ENCODE measurements around the gene OLFML1.

DNA sequence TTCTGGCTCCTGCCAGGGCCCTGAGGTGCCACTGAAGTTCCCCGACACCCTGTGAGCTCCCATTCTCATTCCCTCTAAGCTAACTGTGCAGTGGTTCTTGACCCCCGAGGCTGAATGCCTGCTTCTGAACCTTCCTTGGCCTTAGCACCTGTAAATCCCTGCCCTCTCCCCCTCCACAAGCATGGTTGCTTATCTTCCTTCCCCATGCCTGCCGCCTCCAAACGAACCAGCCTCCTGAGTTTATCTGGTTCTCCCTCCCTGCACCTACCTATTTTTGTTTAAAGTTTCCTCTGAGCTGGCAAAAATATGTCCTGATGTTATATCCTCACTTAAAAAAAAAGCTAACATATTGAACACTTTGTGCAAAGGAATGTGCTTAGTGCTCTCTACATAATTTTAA, 62.4 kb downstream of the OLFML1 start:
- TF ChIP-seq, protein P1, sequence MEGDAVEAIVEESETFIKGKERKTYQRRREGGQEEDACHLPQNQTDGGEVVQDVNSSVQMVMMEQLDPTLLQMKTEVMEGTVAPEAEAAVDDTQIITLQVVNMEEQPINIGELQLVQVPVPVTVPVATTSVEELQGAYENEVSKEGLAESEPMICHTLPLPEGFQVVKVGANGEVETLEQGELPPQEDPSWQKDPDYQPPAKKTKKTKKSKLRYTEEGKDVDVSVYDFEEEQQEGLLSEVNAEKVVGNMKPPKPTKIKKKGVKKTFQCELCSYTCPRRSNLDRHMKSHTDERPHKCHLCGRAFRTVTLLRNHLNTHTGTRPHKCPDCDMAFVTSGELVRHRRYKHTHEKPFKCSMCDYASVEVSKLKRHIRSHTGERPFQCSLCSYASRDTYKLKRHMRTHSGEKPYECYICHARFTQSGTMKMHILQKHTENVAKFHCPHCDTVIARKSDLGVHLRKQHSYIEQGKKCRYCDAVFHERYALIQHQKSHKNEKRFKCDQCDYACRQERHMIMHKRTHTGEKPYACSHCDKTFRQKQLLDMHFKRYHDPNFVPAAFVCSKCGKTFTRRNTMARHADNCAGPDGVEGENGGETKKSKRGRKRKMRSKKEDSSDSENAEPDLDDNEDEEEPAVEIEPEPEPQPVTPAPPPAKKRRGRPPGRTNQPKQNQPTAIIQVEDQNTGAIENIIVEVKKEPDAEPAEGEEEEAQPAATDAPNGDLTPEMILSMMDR (IDR thresholded peaks at IDR 0.05; ENCODE audit: insufficient read depth, low read length, poor library complexity, severe bottlenecking), result no peak
- no peak for TF ChIP-seq EZH2phosphoT487 (conservative IDR thresholded peaks at IDR 0.05; ENCODE audit: low read length)
